ENCODE measurements around the gene CPED1. TPM values are rescaled to one million over a fixed set of nuclear protein-coding genes. Genes with fewer than 3 reads are reported as not detected.
"Not testable (repeated sequence)": the region's sequence is repeated elsewhere in the genome, so short reads cannot be mapped to it uniquely, and the experiment has no call there.

CPED1 gene
- total RNA-seq, 1 donor from 2014 or later = 44.4 TPM

- DNase-seq (ENCODE audit: low spot score) = no peak
These were observed 96.3 kb downstream of the CPED1 start for GRCh38 chr7:121084748-121085336.

- no peak for DNase-seq (ENCODE audit: low spot score)
These were observed 97.4 kb downstream of the CPED1 start for GRCh38 chr7:121085922-121086321.

DNA sequence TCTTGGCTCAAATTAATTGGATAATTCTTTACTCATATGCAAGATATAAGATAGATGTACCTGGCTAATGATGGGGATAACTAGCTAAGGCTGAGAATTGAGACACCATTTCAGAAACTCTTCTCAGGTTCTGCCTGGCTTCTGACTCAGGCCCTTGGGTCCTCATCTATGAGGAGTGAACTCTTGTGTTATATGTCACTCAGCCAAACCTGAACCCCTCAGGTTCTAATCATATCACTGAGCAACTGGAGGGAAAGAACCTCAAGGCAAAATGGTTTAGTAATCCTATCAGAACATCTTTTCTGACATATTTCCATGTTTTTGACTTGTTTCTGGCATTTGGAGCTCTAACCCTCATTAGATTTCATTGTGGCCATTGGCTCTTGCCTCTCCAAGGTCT is 100.4 kb downstream of the CPED1 start:
- DNase-seq (ENCODE audit: low spot score) = no peak

GRCh38 chr7:121094829-121095228 is 106.3 kb downstream of the CPED1 start:
- no peak for DNase-seq (ENCODE audit: low spot score)

DNA sequence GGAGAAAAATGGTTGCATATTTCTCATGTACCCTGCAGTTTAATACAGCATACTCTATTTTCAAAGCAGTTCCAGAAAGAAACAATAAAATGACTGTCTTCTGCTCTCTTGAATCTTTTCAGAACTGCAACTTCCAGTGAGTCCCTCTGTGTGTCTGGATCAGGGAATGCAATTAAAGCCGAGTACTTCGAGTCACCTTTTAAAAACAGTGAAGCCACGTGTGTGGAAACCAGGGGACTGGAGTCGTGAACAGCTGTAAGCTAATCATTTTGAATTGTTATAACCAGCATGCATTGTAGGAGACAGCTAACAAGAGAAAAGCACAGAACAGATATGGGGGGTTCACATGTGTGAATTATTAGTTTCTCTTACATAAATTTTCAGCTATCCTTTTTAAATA is 109.1 kb downstream of the CPED1 start:
- DNase-seq (ENCODE audit: low spot score) = no peak

- DNase-seq (ENCODE audit: low spot score) = no peak
These were observed 111.1 kb downstream of the CPED1 start for GRCh38 chr7:121099572-121099971.

DNA sequence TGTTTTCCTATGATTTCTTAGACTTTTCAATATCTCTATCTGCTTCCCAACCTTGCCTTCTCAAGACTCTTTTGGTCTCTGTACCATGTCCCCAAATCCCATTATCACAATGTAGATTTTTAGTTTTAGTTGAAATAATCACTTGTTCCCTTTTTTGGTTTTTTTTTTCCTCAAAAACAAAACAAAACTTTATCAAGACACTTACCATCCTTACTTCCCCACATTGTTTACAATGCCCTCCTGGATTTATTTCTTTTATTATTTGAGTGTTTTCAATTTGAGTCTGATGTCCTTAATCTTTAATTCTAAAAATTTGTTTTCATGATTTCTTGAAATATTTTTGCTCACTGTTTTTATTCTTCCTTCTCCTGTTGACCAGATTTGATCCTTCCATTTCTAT is 112.6 kb downstream of the CPED1 start:
- DNase-seq (ENCODE audit: low spot score) = no peak

- no peak for DNase-seq (ENCODE audit: low spot score)
These were observed 113.1 kb downstream of the CPED1 start for GRCh38 chr7:121101621-121102020.

DNA sequence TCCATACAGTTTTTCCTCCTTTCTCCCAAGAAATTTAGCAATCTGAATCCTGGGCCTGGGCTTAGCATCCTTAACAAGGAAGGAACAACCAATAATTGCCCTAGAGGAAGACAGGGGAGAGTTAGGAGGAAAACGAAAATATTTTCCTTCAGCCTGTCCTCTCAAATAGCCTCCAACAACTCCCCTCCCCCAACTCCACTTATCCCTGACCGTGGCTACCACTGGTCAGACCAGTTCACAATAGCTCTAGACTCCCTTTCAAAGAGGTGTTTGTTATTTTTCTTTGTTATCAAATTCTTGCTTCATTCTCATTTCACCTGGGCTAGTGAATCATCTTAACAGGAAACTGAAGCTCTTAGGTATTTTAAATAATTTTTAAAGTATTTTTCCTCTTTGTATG is 114.1 kb downstream of the CPED1 start:
- DNase-seq (ENCODE audit: low spot score) = no peak

- DNase-seq (ENCODE audit: low spot score) = no peak
These were observed 114.6 kb downstream of the CPED1 start for GRCh38 chr7:121103086-121103485.

DNA sequence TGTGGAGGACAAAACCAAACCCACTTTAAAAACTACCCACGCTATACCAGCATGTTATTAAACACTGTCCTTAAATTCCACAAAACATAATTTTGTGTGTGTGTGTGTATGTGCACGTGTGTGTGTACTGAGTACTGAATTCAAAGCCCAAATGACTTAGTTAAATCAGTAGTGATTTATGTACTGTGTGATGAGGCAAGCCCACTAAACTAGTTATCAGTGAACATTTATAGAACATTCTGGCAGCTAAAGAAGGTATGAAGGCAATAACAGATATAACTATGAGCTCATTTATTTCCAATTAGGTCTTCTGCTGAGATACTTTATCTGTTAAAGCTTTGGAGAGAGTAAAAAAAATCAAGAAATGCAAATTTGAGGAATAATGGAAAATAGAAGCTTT is 115.1 kb downstream of the CPED1 start:
- DNase-seq (ENCODE audit: low spot score) = no peak

GRCh38 chr7:121105262-121105661 is 116.8 kb downstream of the CPED1 start:
- no peak for DNase-seq (ENCODE audit: low spot score)

DNA sequence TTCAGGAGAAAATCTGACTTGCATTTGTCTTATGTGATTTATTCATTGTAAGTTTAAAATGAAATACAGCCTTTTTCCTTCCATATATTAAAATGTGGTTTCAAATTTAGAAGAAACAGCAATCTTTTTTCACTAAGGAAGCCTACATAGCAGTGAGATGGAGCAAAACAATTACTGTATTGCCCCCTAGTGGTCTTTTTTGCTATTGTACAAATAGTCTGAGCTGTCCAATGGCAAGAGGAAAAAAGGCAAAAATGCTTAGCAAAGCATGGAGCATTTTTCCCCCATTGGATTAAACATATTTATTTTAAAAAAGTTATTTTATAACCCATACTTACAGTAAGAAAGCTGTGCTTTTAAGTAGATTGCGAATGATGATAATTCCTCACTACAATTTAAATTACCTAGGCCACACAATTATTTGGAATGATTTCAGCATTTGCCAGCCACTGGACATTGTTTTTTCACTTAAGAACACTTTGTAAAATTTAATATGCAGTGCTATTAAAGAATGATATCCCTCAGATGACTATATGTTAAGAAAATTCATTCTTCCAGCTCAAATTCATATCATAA is 119.5 kb downstream of the CPED1 start:
- DNase-seq (ENCODE audit: low spot score) = no peak

DNA sequence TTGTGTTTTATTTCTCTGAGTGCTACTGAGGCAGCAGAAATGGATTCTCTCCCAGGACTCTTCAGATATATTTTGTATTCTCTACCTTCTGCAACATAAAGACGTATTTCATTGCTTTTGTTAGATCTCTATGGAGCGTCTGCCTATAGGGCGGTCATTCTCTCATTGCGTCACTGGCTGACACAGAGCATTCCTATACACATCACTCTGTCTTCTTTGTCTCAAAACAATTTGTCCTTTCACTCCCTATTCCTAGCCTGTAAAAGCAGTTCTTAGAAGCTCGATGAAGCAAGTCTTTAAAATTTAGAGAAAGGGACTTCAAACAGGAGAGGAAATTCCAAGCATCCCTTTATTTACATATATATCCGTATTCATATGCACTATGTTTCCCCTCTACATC is 120.6 kb downstream of the CPED1 start:
- no peak for DNase-seq (ENCODE audit: low spot score)

- no peak for DNase-seq (ENCODE audit: low spot score)
These were observed 124.8 kb downstream of the CPED1 start for GRCh38 chr7:121113288-121113687.

- no peak for DNase-seq (ENCODE audit: low spot score)
These were observed 127.9 kb downstream of the CPED1 start for GRCh38 chr7:121116396-121116795.

GRCh38 chr7:121119047-121119446 is 130.5 kb downstream of the CPED1 start:
- DNase-seq (ENCODE audit: low spot score) = no peak

- no peak for DNase-seq (ENCODE audit: low spot score)
These were observed 134.5 kb downstream of the CPED1 start for GRCh38 chr7:121123032-121123431.

DNA sequence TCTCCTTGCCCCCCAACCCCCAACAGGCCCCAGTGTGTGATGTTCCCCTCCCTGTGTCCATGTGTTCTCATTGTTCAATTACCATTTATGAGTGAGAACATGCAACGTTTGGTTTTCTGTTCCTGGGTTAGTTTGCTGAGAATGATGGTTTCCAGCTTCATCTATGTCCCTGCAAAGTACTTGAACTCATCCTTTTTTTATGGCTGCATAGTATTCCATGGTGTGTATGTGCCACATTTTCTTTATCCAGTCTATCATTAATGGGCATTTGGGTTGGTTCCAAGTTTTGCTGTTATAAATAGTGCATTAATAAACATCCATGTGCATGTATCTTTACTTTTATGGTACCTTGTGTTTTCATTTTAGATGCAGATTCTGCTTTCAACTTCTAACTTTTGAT is 136.9 kb downstream of the CPED1 start:
- not testable (repeated sequence) for DNase-seq (ENCODE audit: low spot score)

GRCh38 chr7:121126201-121126600 is 137.7 kb downstream of the CPED1 start:
- DNase-seq (ENCODE audit: low spot score) = no peak

DNA sequence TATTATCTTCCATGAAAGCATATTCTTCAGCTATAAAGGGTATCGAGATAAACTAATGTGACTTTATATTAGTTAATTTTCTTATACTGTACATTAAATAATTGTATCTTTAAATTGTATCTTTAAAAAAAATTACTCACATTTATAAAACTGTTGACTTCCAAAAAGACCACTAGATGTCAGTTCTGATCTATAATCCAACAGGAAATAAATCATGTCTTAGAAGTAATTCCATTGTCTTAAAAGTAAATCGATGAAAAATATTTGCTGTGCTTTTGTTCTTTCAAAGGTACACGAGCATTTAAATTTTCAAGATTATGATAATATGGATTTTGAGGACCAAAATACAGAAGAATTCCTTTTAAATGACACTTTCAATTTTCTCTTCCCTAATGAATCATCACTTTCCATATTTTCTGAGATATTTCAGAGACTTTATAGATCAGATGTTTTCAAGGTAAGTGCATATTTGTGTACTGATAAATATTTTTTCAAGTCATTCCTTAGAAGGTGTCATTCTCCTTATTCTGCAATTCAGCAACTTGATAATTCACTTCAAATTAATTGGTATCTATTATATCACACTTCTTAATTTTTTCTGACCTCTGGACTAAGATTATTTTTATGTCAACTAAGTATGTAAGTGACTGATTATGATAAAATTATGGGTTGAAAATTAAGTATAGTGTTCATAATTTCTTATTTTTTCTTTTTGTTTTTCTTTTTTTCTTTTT is 138.5 kb downstream of the CPED1 start:
- no peak for DNase-seq (ENCODE audit: low spot score)

DNA sequence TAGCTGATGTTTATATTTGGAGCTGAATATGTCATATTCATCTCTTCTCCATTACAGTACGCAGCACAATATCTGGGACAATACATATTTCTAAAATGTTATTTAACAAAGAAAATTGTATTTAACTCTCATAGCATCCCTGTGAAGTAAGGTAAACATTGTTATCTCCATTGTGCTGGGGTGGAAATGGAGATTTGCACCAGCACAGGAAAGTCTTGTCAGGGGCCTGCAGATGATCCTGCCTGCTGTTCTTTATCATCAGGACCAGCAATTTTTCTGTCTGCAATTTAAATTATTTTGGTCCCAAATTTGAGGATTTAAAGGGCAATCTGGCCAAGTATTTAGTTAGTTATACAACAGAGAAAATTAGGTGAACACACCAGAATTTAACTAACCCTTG is 144.4 kb downstream of the CPED1 start:
- no peak for DNase-seq (ENCODE audit: low spot score)

- DNase-seq (ENCODE audit: low spot score) = no peak
These were observed 144.9 kb downstream of the CPED1 start for GRCh38 chr7:121133444-121133843.

All from mesenteric fat pad (tissue), 1 donor.